ENCODE data around the gene PGA4.

The PGA4 gene

GRCh38 chr11:61277186-61278000 is 55.2 kb downstream of the PGA4 start:
- DNase-seq (ENCODE audit: low spot score) (no peak), FAIRE-seq (no peak)

DNA sequence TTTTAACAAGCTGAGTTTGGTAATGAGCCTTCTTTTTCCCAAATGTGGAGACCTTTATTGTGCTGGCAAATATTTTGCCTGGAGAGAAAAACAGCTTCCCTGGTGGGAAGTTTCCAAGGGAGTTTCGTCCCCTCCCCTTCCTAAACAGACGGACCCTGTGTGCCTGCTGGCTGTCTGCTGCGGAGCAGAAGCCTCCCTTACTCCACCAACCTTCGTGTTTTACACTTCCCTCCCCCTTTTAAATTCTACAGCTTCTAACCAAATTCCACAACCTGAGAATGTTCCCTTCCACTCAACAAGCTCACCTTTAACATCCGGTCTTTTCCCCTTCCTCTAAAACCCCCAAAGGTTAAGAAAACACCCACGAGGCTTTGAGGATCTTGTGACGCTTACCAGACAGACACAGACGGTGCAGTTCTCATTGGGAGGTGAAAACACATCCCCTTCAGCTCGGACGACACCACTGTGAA is 55.9 kb downstream of the PGA4 start:
- DNase-seq (ENCODE audit: low spot score) (no peak), FAIRE-seq (no peak)

DNA sequence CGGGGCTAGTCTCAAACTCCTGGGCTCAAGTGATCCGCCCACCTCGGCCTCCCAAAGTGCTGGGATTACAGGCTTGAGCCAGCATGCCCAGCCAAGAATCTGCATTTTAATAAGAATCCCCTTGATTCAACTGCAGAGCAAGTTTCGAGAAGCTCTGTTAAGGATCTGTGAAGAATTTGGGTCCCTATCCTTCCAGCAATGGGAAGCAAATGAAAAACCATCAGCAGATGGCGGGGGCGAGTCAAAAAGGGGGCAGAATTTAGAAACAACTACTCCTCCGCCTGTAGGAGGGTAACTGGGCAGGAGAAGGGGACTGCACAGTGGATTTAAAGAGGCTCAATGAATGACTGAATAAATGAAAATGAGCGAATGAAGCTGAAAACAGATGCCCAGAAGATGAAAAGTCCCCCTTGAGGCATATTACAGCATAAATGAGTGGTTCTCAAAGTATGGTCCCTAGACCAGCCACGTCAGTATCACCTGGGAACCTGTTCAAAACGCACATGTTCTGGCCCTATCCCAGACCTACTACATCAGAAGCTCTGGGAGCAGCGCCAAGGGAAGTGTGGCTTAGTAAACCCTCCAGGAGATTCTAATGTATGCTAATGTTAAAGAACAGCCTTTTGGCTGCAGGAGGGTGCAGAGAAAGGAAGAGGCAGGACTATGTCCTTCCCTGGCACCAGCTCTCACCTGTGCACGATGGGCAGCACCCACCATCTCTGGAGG is 58.0 kb downstream of the PGA4 start:
- DNase-seq (ENCODE audit: low spot score): no peak
- no peak for FAIRE-seq

- no peak for DNase-seq (ENCODE audit: low spot score)
- FAIRE-seq: no peak
These were observed 58.9 kb downstream of the PGA4 start for GRCh38 chr11:61280883-61281580.

All from urothelium cell line (cell line).